Stromal cell of bone marrow (primary cell): ENCODE data around the gene GNPTG.
A peak's percentile ranks its signal among the peaks of the same experiment; 100 is the strongest.

ENCODE experiments used
- DNase-seq: peaks from one replicate; pipeline ENCODE4 v3.0.0-alpha.2; 2012; ENCODE audit warnings: low read depth

Gene GNPTG

GRCh38 chr16:1333854-1334700 lies 17.7 kb upstream of the GNPTG start:
- DNase-seq = no peak

DNA sequence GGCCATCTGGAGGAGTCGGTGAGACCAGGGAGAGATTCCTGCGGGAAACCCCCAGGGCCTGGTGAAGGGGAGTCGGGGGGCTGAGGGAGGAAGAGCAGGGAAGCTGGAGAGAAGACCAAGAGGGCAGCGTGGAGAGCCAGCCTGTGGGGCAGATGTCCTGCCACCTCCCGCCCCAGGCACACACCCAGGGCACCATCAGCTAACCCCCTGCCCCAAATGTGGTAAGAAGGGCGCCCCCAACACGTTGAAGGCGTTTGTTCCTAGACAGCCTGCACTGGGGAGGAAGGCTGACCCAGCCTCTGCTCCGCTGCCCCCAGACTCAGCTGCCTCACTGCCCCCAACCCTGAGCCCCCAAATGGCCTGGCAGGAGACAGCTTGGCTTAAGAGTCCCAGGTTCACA lies 17.0 kb upstream of the GNPTG start:
- DNase-seq = no peak

DNA sequence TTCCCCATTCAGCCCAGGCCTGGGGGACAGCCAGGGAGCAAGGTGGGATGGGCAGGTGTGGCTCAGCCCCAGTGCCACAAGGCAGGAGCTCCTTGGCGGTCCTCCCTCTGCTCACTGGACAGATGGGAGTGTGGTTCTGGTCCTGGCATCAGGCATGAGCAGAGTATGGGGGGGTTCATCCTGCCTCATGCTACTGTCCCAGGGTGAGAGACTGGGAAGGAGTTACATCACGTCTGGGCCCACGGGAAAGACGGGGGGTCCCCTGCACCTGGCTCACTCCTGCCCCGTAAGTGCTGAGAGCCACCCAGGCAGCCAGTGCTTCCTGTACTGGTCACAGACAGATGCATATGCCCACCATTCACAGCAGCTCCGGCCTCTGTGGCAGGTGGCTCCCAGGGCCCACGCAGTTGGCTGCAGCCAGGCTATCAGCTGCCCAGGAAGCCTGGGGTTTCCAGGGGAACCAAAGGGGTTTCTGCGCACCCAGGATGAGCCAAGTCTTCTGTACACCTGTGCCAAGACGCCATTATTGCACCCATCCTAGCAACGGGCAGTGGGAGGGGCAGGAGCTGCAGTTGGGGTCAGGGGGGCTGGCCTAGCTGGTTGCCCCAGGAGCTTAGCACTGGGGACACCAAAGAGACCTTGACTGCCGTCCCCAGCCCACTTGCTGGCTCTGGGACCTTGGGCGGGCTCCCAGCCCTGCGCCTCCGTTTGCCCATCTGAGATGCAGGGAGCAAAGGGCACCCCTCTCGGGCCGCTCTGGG lies 16.3 kb upstream of the GNPTG start:
- DNase-seq = no peak

- no peak for DNase-seq
These were observed 15.7 kb upstream of the GNPTG start for GRCh38 chr16:1335996-1336395.

- DNase-seq = no peak
These were observed 15.1 kb upstream of the GNPTG start for GRCh38 chr16:1336619-1337018.

GRCh38 chr16:1337486-1337885 lies 14.2 kb upstream of the GNPTG start:
- DNase-seq = no peak

DNA sequence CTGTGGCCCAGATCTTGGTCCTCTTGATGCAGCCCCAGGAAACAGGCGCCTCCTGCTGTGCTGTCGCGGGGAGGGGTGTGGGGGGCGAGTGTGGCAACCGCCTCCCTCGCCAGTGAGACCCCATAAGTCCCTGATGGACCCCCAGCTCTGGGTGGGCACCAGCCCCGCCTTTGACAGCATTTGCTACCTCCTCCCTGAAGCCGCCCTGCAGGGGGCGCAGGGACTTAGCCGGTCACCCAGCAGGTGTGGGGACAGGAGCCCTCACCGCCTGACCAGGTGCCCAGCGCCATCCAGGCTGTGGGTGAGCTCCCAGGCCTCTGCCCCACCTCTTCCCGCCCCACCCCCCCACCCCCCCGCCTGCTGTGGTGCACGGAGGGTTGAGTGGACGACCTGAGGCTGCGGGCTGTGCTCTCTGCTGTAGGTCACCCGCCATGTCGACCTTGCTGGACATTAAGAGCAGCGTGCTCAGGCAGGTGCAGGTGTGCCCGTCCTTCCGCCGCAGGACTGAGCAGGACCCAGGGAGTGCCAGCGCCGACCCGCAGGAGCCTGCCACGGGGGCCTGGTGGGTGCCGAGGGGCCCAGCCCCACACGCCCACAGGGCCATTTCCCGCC lies 13.5 kb upstream of the GNPTG start:
- DNase-seq = no peak

- no peak for DNase-seq
These were observed 12.7 kb upstream of the GNPTG start for GRCh38 chr16:1338855-1339675.

DNA sequence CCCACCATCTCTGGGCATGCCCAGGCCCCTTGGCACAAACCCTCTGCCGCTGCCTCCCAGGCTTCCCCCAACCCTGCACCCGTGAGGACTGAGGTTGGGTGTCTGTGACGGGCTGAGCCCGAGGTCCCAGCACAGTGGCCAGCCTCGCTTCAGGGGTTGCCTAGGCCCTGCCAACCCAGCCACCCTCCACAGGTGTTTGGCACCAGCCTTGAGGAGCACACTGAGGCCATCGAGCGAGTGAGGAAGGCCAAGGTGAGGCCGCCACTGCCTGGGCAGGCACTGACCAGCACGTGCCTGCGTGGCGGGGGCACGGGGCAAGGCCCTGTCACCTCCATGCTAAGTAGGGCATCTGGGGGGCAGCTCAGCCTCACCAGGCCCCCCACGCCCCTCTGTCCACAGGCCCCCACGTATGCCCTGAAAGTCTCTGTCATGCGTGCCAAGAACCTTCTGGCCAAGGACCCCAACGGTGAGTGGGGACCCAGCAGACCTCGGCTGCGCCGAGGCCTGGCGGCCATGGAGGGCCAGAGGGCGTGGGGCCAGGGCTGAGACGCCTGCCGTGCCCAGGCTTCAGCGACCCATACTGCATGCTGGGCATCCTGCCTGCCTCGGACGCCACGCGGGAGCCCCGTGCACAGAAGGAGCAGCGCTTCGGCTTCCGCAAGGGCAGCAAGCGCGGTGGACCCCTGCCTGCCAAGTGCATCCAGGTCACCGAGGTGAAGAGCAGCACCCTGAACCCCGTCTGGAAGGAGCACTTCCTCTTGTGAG lies 10.8 kb upstream of the GNPTG start:
- DNase-seq = no peak

GRCh38 chr16:1341495-1342420 lies 10.0 kb upstream of the GNPTG start:
- DNase-seq = no peak

DNA sequence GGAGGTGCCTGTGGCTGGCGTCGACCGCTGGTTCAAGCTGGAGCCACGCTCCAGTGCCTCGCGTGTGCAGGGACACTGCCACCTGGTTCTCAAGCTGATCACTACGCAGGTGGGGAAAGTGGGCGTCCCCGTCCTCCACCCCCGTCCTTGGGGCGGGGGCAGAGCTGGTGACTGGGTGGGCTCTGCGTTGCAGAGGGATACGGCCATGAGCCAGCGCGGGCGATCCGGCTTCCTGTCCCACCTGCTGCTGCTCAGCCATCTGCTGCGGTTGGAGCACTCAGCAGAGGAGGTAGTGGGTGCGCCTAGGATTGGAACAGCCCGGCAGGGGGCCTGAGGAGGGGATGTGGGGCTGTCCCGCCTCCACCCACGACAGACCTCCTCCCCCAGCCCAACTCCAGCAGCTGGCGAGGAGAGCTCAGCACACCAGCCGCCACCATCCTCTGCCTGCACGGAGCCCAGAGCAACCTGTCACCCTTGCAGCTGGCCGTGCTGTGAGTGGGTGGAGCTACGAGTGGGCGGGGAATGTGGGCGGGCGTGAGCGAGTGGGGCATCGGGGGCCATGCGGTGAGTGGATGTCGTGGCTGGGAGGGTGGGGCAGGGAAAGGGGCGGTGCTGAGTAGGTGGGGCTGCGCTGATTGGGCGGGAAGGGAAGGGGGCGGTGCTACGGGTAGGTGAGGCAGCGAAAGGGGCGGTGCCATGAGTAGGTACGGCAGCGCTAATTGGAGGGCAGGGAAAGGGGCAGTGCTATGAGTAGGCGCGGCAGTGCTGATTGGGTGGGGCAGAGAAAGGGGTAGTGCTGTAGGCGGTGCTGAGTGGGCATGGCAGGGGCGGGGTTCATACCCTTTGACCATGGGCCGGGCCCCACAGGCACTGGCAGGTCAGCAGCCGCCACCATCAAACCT lies 9.0 kb upstream of the GNPTG start:
- DNase-seq = peak; percentile 24

- no peak for DNase-seq
These were observed 8.1 kb upstream of the GNPTG start for GRCh38 chr16:1343428-1344242.

DNA sequence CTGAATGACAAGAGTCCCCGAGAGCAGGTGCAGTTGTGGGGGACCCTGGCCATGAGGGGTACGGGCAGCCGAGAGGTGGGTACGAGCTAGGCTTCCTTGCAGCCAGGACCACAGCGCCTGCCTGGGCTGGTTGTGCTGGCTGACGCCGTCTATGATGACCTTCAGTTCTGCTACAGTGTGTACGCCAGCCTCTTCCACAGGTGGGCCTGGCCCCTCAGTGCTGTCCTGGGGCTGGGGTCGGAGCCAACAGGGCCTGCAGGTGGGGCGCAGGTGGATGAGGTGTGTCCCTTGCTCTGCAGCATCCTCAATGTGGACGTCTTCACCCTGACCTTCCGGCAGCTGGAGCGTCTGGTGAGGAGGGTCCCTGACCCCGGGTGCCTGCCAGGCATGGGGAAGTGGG lies 7.2 kb upstream of the GNPTG start:
- no peak for DNase-seq

- no peak for DNase-seq
These were observed 6.6 kb upstream of the GNPTG start for GRCh38 chr16:1345087-1345486.

DNA sequence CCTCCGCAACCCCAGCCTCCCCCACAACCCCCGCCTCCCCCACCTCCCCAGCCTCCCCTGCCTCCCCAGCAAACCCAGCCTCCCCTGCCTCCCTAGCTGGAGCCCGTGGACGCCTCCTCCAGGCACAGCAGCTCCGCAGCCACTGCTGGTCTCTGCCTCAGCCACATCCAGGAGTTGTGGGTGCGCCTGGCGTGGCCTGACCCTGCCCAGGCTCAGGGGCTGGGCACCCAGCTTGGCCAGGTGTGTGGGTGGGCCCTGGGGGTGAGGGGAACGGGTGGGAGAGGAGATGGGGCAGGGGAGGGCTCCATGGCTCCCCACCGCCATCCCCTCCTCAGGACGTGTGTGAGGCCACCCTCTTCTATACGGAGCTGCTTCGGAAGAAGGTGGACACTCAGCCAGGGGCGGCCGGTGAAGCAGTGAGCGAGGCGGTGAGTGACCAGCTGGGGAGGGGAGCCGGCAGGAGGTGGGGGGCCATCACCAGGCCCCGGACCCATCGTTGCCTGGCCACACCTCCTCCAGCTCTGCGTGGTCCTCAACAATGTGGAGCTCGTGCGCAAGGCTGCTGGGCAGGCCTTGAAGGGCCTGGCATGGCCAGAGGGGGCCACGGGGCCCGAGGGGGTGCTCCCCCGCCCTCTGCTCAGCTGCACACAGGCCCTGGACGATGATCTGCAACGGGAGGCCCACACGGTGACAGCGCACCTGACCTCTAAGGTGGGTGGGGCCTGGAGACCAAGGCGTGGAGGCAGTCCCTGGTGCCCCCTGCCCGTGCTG lies 5.9 kb upstream of the GNPTG start:
- no peak for DNase-seq

DNA sequence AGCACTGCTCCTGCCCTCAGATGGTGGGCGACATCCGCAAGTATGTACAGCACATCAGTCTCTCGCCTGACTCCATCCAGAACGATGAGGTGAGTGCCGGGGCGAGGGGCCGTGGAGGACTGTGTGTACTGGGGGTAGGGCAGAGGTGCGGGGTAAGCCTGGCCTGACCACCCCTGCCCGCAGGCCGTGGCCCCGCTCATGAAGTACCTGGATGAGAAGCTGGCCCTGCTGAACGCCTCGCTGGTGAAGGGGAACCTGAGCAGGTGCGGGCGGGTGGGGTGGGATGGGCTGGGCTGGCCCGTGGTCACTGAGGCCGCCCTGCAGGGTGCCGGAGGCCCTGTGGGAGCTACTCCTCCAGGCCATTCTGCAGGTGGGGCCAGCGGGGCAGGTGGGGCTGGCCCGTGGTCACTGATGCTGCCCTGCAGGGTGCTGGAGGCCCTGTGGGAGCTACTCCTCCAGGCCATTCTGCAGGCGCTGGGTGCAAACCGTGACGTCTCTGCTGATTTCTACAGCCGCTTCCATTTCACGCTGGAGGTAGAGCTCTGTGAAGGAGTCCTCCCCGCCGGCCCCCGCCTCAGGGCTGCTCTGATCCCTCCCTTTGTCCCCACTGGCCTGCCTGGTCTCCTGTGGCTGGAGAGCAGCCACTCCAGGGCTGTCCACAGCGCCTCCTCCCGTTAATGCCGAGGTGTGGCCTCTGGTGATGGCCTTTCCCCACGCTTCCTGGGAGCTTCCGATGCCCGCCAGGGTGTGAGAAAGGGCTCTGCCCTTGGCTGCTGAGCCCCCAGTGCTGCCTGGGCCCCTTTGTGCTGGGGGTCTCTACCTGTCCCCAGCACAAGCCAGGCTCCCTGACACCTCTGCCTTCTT lies 5.1 kb upstream of the GNPTG start:
- no peak for DNase-seq
